Kidney epithelial cell (primary cell): ENCODE data around the gene DCDC2. TPM values are rescaled to one million over a fixed set of nuclear protein-coding genes. Genes with fewer than 3 reads are reported as not detected.
"Not testable (repeated sequence)": the region's sequence is repeated elsewhere in the genome, so short reads cannot be mapped to it uniquely, and the experiment has no call there.

Experiments
- DNase-seq: peaks from one replicate; pipeline ENCODE4 v3.0.0-alpha.2; 2010; ENCODE audit warnings: low read depth
- H3K27me3 ChIP-seq: 2 replicates; pipeline ENCODE4 v1.6.0; 2011; ENCODE audit warnings: low read length; ENCODE audit not compliant: control insufficient read depth, insufficient read depth
- H3K36me3 ChIP-seq: 2 replicates; pipeline ENCODE4 v1.5.1; 2011; ENCODE audit warnings: low read length; ENCODE audit not compliant: control insufficient read depth, insufficient read depth
- H3K4me3 ChIP-seq: 2 replicates; pipeline ENCODE4 v1.5.1; 2011; ENCODE audit warnings: low read depth, mild to moderate bottlenecking, control low read depth, low read length
- CTCF ChIP-seq: IDR thresholded peaks from 2 replicates; pipeline ENCODE4 v1.5.1; 2011; ENCODE audit warnings: mild to moderate bottlenecking, moderate library complexity, low read length, control low read depth, inconsistent platforms; ENCODE audit not compliant: insufficient read depth, poor library complexity, severe bottlenecking
- total RNA-seq: library from RNA; depleted of rRNA; stranded (reverse); fragments of >200 nt; gene quantifications from 2 replicates; pipeline ENCODE4 v1.2.3, GENCODE V29; 2015

Gene DCDC2
- total RNA-seq, 1 donor from 2014 or later: 43.9 TPM

- no peak overlapping the region for H3K4me3 ChIP-seq
- no peak for DNase-seq
- no peaks in the 10 kb centered on the region for H3K27me3 ChIP-seq
- no peak for TF ChIP-seq CTCF
- H3K36me3 ChIP-seq: no peaks in the 10 kb centered on the region
These were observed 30.0 kb upstream of the DCDC2 start for GRCh38 chr6:24387818-24388217.

GRCh38 chr6:24385536-24386269 lies 27.8 kb upstream of the DCDC2 start:
- peak; percentile 38 for TF ChIP-seq CTCF
- no peak overlapping the region for H3K4me3 ChIP-seq
- H3K27me3 ChIP-seq: no peaks in the 10 kb centered on the region
- no peak for DNase-seq
- no peaks in the 10 kb centered on the region for H3K36me3 ChIP-seq

- H3K4me3 ChIP-seq, H3K27me3 ChIP-seq, DNase-seq, H3K36me3 ChIP-seq: not testable (repeated sequence)
These were observed 26.7 kb upstream of the DCDC2 start for GRCh38 chr6:24384369-24385130.

GRCh38 chr6:24382891-24383494 lies 25.1 kb upstream of the DCDC2 start:
- H3K4me3 ChIP-seq: peak overlapping the region; percentile 1
- not testable (repeated sequence) for H3K27me3 ChIP-seq, DNase-seq, H3K36me3 ChIP-seq

GRCh38 chr6:24382220-24382540 lies 24.3 kb upstream of the DCDC2 start:
- no peak for TF ChIP-seq CTCF
- no peaks in the 10 kb centered on the region for H3K27me3 ChIP-seq
- no peak for DNase-seq
- peak overlapping the region; percentile 15 for H3K4me3 ChIP-seq
- no peaks in the 10 kb centered on the region for H3K36me3 ChIP-seq

GRCh38 chr6:24381476-24382219 lies 23.8 kb upstream of the DCDC2 start:
- Histone ChIP-seq H3K4me3 (peak overlapping the region; percentile 2), H3K27me3 (no peaks in the 10 kb centered on the region), H3K36me3 (no peaks in the 10 kb centered on the region)
- DNase-seq: no peak
- TF ChIP-seq CTCF: no peak
